ENCODE data around the gene KCNAB3.

Gene KCNAB3

GRCh38 chr17:7910281-7910680 lies 19.4 kb downstream of the KCNAB3 start:
- DNase-seq = no peak
- intact Hi-C loops (cut with DNase I) = no loop called here

GRCh38 chr17:7909089-7909488 lies 20.6 kb downstream of the KCNAB3 start:
- DNase-seq = no peak

GRCh38 chr17:7903154-7904103 lies 26.2 kb downstream of the KCNAB3 start:
- DNase-seq = peak in 3 of 10 donors; percentile 44 to 62 (median 55)
- intact Hi-C loops (cut with DNase I) = no loop called here

More at GRCh38 chr17:7909089-7909488, 20.6 kb downstream of the KCNAB3 start:
- intact Hi-C loops (cut with DNase I) = no loop called here

- peak in 2 of 10 donors; percentile 27 to 35 for DNase-seq
- intact Hi-C loops (cut with DNase I) = loop anchor here (2.0 kb wide), 1 partner anchor 35 kb away; no protein-coding TSS in a partner anchor
Measured at GRCh38 chr17:7897773-7898172, 31.9 kb downstream of the KCNAB3 start.

- no peak for DNase-seq
- intact Hi-C loops (cut with DNase I) = no loop called here
Measured at GRCh38 chr17:7897090-7897489, 32.6 kb downstream of the KCNAB3 start.

GRCh38 chr17:7894866-7895265 lies 34.8 kb downstream of the KCNAB3 start:
- intact Hi-C loops (cut with DNase I) = no loop called here
- DNase-seq = no peak

GRCh38 chr17:7894226-7894625 lies 35.4 kb downstream of the KCNAB3 start:
- intact Hi-C loops (cut with DNase I) = no loop called here

GRCh38 chr17:7893187-7893880 lies 36.3 kb downstream of the KCNAB3 start:
- intact Hi-C loops (cut with DNase I) = no loop called here
- DNase-seq = no peak

More at GRCh38 chr17:7894226-7894625, 35.4 kb downstream of the KCNAB3 start:
- no peak for DNase-seq

GRCh38 chr17:7889166-7889955 lies 40.3 kb downstream of the KCNAB3 start:
- peak; percentile 92 to 99 (median 96) for DNase-seq
- intact Hi-C loops (cut with DNase I) = no loop called here

GRCh38 chr17:7888184-7888920 lies 41.3 kb downstream of the KCNAB3 start, which contains the start of gene CHD3:
TSS of gene CHD3 (plus strand) at chr17:7888789. CDS start at chr17:7889001, 212 bp downstream.
- DNase-seq = peak in 5 of 10 donors; percentile 35 to 91 (median 46)
- intact Hi-C loops (cut with DNase I) = no loop called here

GRCh38 chr17:7887482-7888183 lies 42.0 kb downstream of the KCNAB3 start:
- intact Hi-C loops (cut with DNase I) = no loop called here
- peak; percentile 75 to 99 (median 90) for DNase-seq

GRCh38 chr17:7887038-7887481 lies 42.6 kb downstream of the KCNAB3 start:
- DNase-seq = no peak
- intact Hi-C loops (cut with DNase I) = no loop called here

- DNase-seq = peak in 1 of 10 donors; percentile 25
- intact Hi-C loops (cut with DNase I) = no loop called here
Measured at GRCh38 chr17:7886227-7887037, 43.2 kb downstream of the KCNAB3 start.

GRCh38 chr17:7885367-7886226 lies 44.1 kb downstream of the KCNAB3 start:
- intact Hi-C loops (cut with DNase I) = no loop called here
- DNase-seq = peak in 5 of 10 donors; percentile 14 to 88 (median 76)

GRCh38 chr17:7884581-7885366 lies 44.9 kb downstream of the KCNAB3 start:
- no peak for DNase-seq
- intact Hi-C loops (cut with DNase I) = no loop called here

GRCh38 chr17:7883781-7884386 lies 45.8 kb downstream of the KCNAB3 start:
- no peak for DNase-seq
- intact Hi-C loops (cut with DNase I) = no loop called here

All from posterior cingulate gyrus (tissue), 11 donors.